GM18873 (cell line): ENCODE data around the gene RPL36.
"Not testable (repeated sequence)": the region's sequence is repeated elsewhere in the genome, so short reads cannot be mapped to it uniquely, and the experiment has no call there.

Source experiments
- ATAC-seq: cut with Tn5 transposase; IDR thresholded peaks from one replicate; pipeline ENCODE4 v1.9.1; 2021; ENCODE audit warnings: mild to moderate bottlenecking, moderate library complexity, moderate number of reproducible peaks; ENCODE audit not compliant: unreplicated experiment, low FRiP score

Gene RPL36

DNA sequence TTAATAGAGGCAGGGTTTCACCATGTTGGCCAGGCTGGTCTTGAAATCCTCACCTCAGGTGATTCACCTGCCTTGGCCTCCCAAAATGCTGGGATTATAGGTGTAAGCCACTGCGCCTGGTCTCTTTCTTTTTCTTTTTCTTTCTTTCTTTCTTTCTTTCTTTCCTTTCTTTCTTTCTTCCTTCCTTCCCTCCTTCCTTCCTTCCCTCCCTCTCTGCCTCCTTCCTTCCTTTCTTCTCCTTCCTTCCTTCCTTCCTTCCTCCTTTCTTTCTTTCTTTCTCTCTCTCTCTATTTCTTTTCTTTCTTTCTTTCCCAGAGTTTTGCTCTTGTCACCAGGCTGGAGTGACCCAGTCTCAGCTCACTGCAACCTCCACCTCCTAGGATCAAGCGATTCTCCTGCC lies 43.1 kb downstream of the RPL36 start:
- not testable (repeated sequence) for ATAC-seq

DNA sequence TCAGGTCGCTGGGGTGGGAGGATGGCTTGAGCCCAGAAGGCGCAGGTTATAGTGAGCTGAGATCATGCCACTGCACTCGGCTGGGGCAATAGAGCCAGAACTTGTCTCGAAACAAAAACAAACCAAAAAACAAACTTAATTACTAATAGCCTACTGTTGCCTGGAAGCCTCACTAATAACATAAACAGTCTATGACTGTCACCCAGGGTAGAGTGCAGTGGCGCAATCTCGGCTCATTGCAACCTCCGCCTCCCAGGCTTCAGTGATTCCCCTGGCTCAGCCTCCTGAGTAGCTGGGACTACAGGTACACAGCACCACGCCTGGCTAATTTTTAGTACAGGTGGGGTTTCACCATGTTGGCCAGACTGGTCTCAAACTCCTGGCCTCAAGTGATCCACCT lies 48.3 kb downstream of the RPL36 start:
- ATAC-seq: no peak
